NCI-H1436 (cell line): ENCODE results near the gene TUT7.
"Not testable (repeated sequence)": the region's sequence is repeated elsewhere in the genome, so short reads cannot be mapped to it uniquely, and the experiment has no call there.

ENCODE experiments used
- DNase-seq: peaks from one replicate; lab custom pipeline; 2025; lab: John Stamatoyannopoulos, UW

The TUT7 gene

DNA sequence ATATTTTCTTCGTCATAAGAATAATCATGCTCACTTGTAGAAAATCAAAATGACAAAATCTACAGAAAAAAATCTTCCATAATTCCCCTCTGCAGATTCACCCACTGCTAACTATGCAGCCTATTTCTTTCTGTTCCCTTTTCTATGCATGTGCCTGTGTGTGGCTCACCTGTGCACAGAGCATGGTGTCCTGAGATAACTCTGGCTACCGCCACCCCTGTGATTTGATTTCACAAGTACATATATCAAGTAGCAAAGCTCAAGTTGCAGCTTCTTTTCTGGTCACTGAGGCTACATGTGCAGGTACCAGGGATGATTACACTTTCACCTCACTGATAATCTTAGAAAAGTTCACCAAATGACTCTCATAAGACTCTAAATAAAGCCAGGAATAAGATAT is 53.5 kb downstream of the TUT7 start:
- no peak for DNase-seq

DNA sequence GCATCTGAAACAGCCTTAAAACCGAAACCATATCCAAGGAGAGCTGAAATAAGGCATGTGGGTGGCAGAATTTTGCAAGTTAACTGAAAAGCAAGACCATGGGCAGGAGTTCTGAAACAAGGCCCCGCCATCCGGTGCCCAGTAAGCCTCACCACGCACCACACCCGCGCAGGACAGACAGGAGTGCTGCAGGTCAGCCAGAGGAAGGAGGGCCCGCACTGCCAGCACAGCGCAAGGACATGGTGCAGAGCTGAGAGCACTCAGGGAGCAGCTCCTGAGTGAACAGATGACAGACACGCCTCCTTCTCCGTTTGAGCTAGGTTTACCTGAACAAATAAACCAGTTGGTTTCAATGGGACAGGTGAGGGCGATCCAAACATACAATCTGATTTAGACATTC is 55.3 kb downstream of the TUT7 start:
- DNase-seq: no peak

DNA sequence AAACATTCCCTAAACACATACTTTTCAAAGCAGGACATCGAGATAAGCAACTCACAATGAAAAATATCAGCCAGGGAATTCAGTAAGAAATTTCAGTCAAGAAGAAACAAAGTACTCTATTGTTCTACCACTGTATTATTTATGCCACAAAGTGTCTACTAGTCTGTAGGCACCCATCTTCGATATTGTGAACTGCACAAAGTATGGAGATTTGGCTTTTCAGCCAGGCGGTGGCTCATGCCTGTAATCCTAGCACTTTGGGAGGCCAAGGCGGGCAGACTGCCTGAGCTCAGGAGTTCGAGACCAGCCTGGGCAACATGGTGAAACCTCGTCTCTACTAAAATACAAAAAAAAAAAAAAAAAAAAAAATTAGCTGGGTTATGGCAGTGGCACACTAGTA is 63.9 kb downstream of the TUT7 start:
- DNase-seq: not testable (repeated sequence)

DNA sequence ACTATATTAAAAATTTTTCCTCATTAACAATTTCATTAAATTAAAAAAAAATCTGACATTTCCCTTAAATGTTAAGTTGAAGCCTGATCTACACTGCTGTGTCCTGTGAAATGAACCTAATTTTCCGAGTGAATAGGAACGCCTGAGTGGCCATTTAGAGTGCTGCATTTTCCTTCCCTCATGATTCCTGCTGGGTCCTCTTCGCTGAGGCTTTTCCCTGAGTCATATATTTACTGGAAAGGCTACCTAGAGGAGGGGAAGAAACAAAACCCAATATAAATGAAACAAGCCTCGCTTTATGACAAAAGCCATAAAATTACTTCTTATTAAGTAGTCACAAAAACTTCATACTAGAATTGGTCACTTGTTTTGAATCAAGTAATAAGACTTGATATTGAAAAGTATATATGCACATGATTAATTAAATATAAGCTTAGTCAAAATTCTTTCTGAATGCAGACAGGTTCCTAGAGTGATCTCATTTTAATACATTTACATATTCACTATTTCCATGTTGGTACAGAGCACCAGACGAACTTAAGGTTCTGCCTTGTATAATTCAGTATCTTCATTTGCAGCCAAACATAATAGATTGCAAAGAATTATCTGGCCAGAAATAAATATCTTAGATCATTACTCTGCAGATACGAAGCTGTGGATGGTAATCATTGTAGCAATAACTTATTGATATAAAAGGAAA is 65.6 kb downstream of the TUT7 start:
- DNase-seq: no peak

DNA sequence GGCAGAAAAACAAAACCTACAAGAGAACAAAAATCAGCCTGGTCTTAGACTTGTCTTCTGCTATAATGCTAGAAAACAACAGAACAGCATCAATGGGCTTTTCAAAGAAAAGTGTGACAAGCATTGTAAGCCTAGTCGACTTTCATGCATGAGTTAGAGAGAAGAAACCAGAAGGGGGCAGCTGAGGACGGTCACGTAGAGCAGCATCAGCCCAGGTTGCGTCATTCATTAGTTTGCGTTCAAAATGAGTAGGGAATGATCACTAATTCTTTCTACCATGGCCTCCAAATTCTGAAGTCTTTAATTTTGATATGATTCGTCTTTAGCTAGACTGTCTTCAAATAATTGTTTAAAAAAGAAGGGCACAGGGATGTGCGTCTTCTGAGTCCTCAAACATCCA is 67.2 kb downstream of the TUT7 start:
- no peak for DNase-seq

DNA sequence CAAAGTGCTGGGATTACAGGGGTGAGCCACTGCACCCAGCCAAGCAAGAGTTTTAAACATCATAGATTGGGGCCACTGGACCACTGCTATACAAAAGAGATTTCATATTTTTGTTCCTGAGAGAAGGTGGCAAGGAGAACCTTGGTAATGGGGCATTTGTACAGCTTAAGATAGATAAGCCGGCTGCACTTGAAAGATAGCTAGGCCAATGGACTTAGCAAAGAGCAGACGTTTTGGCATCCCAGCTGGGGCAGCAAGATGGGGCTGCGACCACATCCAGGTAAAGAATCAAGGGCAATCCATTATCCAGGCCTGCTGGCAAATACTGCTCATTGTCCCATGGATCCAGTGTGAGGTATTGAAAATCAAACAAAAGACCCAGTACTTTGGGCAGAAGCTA is 67.9 kb downstream of the TUT7 start:
- DNase-seq: no peak

DNA sequence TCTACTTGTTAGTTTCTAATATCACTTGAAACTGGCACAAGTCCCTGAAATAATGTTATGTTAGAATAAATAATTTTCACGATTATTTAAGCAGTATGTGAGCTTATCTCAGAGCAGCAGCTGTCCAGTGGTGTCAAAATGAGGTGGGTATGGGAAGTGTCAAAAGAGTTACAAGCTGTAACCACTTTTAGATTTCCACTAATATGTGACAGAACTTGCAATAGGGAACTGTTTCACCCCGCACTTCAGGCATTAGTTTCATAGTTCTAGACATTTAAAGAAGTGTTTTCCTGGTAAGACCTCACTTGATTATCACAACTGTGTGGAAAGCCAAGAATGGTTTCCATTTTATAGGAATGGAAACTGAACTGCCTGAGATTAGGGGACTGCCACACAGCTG is 68.9 kb downstream of the TUT7 start:
- DNase-seq: no peak

DNA sequence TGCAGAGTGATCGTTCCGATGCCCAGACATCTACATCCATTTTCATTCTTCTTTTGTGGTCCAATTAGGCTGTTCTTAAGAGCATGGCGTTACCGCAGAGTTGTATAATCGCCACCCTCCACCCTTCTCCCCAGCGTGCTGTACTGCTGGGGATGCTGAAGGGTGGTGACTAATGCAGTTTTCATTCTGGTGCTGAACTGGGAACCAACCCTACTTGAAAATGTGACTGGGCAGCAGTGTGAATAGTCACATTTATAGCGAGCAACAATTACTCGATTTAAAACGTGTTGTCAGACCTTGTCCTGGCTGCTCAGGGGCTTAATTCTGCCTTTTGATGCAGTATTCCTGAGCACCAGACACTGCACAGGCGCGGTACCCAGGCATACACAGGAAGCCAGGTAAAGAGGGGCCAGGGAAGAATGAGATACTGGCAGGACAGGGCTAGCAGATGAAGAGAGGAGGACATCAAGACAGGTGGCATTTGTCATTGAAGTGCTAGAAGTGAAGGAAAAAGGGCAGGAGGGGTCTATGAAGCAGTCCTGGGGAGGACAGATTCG is 71.2 kb downstream of the TUT7 start:
- no peak for DNase-seq

DNA sequence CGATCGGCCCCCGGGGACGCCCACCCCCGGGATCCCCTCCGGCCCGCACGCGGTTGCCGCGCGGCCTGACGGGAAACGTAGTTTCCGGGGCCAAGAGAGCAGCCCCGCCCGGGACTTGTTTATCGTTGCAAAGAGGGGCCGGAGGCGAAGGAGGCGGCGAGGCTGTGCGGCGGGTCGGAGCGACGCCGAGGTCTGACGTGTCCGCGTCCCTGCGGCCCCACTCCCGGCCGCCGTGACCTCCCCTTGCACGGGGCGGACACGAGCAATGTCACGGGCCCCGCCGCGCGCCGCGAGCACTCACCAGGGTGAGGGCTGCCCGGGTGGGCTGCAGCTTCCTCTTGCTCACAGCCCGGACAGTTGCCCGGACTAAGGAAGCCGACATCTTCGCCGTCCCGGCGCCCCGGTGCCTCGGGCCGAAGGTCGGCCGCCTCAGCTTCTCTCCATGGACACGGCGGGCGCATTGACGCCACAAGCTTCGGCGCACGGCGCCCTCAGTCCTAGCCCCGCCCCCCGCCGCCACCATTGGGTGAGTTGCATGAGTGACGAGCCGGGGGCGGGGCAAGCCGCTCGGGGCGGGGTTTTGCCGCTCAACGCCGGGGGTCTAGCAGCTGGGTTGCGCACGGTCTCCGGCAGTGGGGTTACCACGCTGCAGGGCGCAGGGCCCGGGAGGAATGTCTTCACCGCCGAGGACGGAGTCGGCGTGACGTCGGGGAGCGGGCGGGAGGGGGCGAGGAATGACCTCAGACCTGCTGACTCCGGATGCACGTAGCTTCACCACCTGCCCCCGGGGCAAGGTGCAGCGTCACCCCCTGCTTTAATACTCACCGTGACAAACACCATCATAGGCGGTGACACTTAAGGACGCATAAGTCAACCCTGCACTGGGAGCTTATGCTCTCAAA is 71.9 kb downstream of the TUT7 start, which contains the start of gene ISCA1:
Gene ISCA1 (minus strand): TSS at position 462 of the 902 bp plus-strand sequence. CDS start 80 bp downstream, at position 382.
- DNase-seq: peak; percentile 90

DNA sequence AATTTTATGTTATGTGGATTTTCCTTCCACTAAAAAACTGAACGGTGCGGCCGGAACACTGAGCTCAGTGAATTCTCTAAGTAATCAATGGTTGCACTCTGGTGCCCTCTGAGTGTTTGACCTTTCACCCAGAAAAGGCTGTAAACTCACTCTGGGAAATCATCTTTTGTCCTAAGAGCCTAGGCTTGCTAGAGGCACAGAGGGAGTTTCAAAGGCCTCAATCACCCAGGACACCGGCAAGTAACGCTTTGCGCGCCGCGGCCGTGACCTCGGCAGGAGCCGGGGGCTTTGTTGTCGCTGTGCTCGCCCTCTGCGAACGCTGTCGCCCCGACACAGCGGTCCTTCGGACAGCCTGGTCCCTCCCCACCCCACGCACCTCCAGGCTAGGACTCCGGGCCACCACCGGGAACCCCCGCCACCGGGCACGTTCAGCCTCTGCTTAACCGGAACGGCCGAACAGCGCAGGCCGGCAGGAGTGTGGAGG is 72.6 kb downstream of the TUT7 start:
- DNase-seq: no peak

DNA sequence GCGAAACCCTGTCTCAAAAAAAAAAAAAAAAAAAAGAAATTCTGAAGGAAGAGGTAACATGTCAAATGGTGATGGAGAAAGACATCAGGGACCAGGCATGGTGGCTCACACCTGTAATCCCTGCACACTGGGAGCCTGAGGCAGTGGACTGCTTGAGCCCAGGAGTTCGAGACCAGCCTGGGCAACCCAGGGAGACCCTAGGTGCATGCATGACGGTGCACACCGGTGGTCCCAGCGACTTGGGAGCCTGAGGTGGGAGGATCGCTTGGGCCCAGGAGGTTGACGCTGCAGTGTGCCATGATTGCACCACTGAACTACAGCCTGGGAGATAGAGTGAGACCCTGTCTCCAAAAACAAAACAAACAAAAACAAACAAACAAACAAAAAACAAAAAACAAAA is 73.6 kb downstream of the TUT7 start:
- DNase-seq: no peak

DNA sequence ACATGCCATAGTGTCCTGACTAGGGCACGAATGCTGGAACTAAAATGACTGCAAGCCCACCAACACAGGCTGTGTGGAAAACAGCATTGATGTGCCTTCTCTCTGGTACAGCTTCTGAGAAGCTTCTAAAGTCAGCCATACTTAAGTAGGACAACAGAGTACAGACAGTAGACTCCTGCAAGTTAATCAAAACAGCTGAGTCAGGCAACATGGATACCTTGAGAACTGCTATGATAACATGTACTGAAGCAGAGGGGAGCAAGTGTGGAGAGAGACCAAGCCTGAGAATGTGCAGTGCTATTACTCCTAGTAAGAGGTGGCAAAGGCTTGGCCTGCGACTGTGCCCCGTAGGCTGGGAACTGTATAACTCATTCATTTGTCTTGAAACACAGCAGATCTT is 74.4 kb downstream of the TUT7 start:
- no peak for DNase-seq

DNA sequence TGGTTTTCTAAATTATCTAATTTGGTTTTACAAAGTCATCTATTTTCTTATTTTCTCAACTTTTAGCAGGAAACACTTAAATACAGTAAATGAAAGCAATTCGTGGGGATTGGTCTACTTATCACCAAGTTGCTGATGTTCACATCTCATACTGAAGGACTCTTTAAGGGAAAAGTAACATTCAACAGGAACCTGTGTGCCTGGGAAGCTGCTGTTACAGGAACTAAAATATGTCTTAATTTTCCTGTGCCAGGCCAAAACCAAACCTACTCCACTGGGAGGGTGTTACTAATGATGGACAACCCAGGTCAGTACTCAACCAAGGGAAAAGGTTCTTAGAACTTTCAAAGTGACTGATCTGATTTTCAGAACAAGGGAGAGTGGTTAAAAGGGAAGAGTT is 77.1 kb downstream of the TUT7 start:
- no peak for DNase-seq

DNA sequence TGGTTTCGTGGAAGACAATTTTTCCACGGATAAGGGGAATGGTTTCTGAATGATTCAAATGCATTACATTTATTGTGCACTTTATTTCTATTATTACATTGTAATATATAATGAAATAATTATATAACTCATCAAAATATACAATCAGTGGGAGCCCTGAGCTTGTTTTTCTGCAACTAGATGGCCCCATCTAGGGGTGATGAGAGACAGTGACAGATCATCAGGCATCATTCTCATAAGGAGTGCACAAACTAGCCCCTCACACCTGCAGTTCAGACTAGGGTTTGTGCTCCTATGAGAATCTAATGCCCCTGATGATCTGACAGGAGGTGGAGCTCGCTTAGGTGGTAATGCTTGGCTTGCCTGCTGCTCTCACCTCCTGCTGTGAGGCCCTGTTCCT is 78.2 kb downstream of the TUT7 start:
- no peak for DNase-seq

DNA sequence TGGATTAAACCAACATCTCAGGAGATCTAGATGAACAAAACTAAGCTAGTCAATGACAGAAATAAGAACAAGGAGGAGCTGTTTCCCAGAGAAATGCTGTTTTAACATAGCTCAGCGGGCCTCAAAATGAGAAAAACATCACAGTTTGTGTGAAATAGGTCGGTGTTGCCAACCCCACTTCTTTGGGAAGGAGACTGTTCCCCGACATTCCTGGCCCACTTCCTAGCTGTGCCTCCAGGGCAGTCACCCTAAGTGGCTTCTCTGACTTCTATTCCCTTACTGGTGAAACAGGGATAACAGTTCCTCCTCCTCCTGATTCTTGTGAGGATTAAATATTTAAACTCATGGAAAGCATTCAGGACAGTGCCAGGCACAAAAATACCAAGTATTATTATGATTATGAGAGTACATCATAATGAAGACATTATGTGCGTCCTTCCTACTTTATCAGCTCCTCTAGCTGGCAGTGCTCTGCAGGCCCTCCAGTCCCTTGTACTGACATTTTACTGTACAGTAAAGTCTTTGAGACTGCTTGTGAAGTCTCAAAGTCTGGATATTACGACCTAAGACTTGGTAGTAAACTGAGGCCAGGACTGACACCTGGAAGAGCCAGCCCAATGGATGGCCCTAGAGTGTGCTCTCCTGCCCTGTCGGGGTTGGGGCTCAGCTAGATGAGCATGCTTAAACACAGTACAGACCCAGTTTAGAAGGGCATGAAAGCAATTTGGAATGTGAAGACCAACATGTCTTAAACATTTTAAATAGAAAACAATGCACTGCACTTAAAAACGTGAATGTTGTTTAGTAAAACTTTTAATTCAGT is 79.2 kb downstream of the TUT7 start:
- DNase-seq: no peak

DNA sequence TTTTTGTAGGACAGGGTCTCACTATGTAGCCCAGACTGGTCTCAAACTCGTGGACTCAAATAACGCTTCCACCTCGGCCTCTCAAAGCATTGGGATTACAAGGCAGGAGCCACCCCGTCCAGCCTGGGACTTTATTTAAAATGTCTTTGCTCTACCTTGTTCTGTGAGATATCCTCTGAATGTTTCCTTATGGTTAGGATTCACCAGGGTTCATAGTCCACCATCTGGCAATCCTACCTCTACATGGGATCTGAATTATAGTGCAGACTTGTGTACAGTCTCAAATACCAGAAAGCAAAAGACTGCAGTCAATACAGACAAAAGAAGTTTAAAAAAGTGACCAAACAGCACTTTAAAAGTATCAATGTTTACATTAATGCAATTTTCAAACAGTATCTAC is 82.0 kb downstream of the TUT7 start:
- DNase-seq: no peak

DNA sequence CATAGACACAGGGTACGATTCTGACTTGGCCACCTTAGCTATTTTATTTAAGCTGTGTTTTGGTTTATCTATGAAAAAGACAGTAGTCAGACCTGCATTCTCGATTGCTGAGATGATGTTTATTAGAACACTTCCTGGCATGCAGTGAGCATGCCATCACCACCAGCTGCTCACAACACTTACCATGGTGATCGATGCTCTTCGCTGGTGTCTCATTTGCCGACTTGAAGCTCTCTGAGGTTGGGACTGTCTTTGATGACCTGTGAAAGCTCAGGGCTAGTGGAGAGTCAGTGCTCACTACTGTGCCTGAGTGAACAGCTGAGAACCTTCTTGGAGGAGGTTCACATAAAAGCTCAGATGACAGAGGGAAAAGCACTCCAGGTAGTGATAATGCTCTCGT is 90.3 kb downstream of the TUT7 start:
- DNase-seq: no peak

DNA sequence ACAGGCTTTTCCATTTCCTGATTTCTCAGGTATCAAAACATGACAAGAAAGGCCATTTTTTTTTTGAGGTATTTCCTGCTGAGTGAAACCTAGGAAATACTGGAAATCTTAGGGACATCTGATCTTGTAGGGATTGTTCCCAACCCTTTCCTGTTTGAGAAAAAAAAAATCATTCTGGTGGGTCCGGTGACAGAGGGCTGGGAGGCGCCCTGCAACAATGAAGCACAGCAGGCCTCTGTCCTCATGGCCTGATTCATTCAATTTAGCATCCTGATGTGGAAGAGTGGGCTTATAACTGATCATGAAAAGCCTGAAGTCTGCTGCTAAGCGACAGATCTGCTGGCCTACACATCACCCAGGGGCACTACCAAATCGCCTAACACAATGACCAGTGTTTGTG is 91.7 kb downstream of the TUT7 start:
- no peak for DNase-seq

DNA sequence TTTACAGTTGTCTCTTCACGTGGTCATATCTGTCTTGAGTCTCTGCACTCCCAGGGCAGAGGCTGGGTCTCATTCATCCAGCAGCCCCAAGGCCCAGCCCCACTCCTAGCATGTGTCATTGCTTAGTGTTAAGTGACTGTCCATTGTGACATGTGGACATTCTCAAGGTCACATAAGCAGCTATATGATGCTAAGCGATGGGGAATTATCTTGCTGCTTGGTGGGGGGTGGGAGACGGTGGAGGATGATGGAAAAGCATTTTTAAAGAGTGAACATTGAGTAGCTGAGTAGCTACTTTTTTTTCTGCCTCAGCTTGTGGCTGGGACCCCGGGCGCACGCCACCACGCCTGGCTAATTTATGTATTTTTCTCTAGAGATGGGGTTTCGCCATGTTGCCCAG is 94.7 kb downstream of the TUT7 start, which contains the start of gene C9orf153:
Gene C9orf153 (minus strand): TSS at position 101 of the 400 bp plus-strand sequence. CDS start 30,054 bp downstream, outside the sequence.
- no peak for DNase-seq

DNA sequence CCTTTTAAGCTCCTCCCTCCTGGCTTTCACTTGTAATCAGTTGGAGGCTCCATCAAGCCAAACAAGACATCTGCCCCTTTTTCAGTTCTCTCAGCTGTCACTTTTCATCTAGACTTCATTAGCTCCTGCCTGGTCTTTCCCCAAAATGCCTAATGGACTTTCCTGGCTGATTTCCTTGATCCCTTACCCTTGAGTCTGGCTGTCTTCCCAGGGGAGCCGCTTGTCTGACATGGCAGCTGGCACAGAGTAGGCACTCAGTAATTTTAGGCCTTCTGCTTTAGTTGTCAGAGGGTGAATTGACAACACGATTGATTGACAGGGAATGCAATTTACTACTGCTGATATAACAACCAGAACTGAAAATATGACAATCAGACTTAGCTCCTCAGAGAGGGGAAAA is 96.8 kb downstream of the TUT7 start:
- no peak for DNase-seq

DNA sequence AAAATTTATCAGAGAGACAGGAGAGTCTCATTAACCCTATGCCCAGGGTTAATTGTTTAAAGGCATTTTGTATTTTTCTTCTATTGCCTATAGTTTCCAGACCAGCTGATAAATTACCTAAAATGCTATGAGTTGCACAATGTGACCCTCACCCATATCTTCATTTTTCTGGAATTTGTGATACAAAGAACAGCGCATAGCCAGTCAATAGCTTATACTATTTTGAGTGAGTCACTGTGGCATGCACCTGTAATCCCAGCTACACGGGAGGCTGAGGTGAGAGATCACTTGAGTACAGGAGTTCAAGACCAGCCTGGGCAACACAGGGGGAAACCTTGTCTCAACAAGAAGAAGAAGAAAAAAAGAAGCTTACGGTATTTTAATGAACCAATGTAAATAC is 97.6 kb downstream of the TUT7 start:
- DNase-seq: no peak

DNA sequence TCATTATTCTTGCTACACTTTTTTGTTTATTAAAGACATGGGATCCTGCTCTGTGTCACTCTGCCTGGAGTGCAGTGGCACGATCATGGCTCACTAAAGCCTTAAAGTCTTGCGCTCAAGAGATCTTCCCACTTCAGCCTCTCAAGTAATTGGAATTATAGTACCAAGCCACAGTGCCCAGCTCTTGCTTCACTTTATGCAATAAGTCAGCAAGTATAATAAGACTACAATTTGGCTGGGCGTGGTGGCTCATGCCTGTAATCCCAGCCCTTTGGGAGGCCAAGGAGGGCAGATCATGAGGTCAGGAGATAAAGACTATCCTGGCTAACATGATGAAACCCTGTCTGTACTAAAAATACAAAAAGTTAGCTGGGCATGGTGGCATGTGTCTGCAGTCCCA is 100.6 kb downstream of the TUT7 start:
- no peak for DNase-seq
